ENCODE results near the gene ABHD14A. TPM values are rescaled to one million over a fixed set of nuclear protein-coding genes. Genes with fewer than 3 reads are reported as not detected.

ABHD14A gene
- total RNA-seq, 1 donor from 2014 or later = 11.8 TPM

GRCh38 chr3:51938780-51939425, 36.0 kb upstream of the ABHD14A start:
- Histone ChIP-seq H3K9me3 (ENCODE audit: insufficient read depth, low read depth, low read length) (no peaks in the 10 kb centered on the region), H3K79me2 (ENCODE audit: insufficient read depth, low read length) (peaks cover 38% of the 10 kb centered on the region), H3K4me2 (ENCODE audit: low read length) (no peak overlapping the region), H3K36me3 (ENCODE audit: insufficient read depth, low read length) (peaks cover 6% of the 10 kb centered on the region), H3K4me1 (ENCODE audit: insufficient read depth, low read length) (peaks cover 24% of the 10 kb centered on the region), H2AFZ (ENCODE audit: low read depth, low read length) (no peak overlapping the region), H3K27ac (ENCODE audit: low read depth, low read length) (no peak overlapping the region), H3K9ac (ENCODE audit: low read length) (no peak overlapping the region), H3K27me3 (ENCODE audit: insufficient read depth, low read length) (no peaks in the 10 kb centered on the region), H3K4me3 (ENCODE audit: insufficient read depth, low read depth, low read length) (no peak overlapping the region), H4K20me1 (ENCODE audit: insufficient read depth, low read length) (peaks cover 42% of the 10 kb centered on the region)
- DNase-seq (ENCODE audit: low read depth) (no peak), FAIRE-seq (no peak)
- TF ChIP-seq, protein P1, sequence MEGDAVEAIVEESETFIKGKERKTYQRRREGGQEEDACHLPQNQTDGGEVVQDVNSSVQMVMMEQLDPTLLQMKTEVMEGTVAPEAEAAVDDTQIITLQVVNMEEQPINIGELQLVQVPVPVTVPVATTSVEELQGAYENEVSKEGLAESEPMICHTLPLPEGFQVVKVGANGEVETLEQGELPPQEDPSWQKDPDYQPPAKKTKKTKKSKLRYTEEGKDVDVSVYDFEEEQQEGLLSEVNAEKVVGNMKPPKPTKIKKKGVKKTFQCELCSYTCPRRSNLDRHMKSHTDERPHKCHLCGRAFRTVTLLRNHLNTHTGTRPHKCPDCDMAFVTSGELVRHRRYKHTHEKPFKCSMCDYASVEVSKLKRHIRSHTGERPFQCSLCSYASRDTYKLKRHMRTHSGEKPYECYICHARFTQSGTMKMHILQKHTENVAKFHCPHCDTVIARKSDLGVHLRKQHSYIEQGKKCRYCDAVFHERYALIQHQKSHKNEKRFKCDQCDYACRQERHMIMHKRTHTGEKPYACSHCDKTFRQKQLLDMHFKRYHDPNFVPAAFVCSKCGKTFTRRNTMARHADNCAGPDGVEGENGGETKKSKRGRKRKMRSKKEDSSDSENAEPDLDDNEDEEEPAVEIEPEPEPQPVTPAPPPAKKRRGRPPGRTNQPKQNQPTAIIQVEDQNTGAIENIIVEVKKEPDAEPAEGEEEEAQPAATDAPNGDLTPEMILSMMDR (IDR thresholded peaks at IDR 0.05; ENCODE audit: insufficient read depth, low read depth, low read length) = no peak
- TF ChIP-seq EZH2 (IDR thresholded peaks at IDR 0.05; ENCODE audit: insufficient read depth, low read length) = no peak
- Mint-ChIP-seq H3K36me3 (ENCODE audit: low read depth, unreplicated experiment) (peaks cover 14% of the 10 kb centered on the region), H3K4me1 (ENCODE audit: low read depth, unreplicated experiment) (peaks cover 6% of the 10 kb centered on the region), H3K4me3 (ENCODE audit: unreplicated experiment) (no peak overlapping the region), H3K9me3 (ENCODE audit: unreplicated experiment) (no peaks in the 10 kb centered on the region), H3K27ac (ENCODE audit: unreplicated experiment) (no peak overlapping the region), H3K27me3 (ENCODE audit: low read depth, unreplicated experiment) (peaks cover 2% of the 10 kb centered on the region)

DNA sequence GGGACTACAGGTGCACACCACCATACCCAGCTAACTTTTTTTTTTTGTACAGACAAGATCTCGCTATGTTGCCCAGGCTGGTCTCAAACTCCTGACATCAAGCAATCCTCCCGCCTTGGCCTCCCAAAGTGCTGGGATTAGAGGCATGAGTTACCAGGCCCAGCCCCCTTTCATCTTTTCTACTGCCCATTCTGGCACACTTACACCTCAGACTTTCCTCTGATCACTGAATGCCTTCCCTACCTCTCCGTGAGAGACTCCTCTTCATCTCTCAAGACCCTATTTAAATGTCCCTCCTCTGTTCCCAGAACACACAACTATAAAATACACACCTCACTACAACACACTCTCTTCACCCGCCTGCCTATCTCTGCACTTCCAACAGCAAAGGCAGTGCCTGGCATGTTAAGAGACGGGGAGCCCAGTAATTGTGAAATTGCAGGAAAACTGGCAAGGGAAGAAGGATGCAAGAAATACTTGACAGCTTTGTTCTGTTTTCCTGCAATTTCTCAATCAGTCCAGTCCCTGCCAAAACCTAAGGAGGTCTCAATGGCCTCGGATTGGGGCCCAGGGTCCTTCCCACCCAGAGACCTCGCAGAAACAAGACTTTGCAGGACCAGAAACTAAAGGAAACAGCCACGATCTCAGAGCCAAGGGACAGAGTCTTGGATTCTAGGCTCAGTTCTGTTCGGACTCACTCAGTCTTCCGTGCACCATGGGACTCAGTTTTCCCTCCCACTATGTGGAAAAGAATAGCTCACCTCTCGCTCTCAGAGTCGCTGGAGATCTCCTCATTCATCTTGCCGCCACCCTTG, 34.0 kb upstream of the ABHD14A start:
- Histone ChIP-seq H3K79me2 (ENCODE audit: insufficient read depth, low read length) (peaks cover 38% of the 10 kb centered on the region), H3K27me3 (ENCODE audit: insufficient read depth, low read length) (no peaks in the 10 kb centered on the region), H4K20me1 (ENCODE audit: insufficient read depth, low read length) (peaks cover 42% of the 10 kb centered on the region), H3K27ac (ENCODE audit: low read depth, low read length) (peak overlapping the region; percentile 20), H3K36me3 (ENCODE audit: insufficient read depth, low read length) (peaks cover 2% of the 10 kb centered on the region), H3K4me3 (ENCODE audit: insufficient read depth, low read depth, low read length) (peak overlapping the region; percentile 78), H2AFZ (ENCODE audit: low read depth, low read length) (peak overlapping the region; percentile 67), H3K4me1 (ENCODE audit: insufficient read depth, low read length) (peaks cover 24% of the 10 kb centered on the region), H3K9me3 (ENCODE audit: insufficient read depth, low read depth, low read length) (no peaks in the 10 kb centered on the region), H3K9ac (ENCODE audit: low read length) (peak overlapping the region; percentile 87), H3K4me2 (ENCODE audit: low read length) (peak overlapping the region; percentile 96)
- Mint-ChIP-seq H3K27me3 (ENCODE audit: low read depth, unreplicated experiment) (peaks cover 9% of the 10 kb centered on the region), H3K4me1 (ENCODE audit: low read depth, unreplicated experiment) (peaks cover 6% of the 10 kb centered on the region), H3K9me3 (ENCODE audit: unreplicated experiment) (peaks cover 1% of the 10 kb centered on the region), H3K27ac (ENCODE audit: unreplicated experiment) (peak overlapping the region; percentile 4), H3K36me3 (ENCODE audit: low read depth, unreplicated experiment) (peaks cover 11% of the 10 kb centered on the region), H3K4me3 (ENCODE audit: unreplicated experiment) (peak overlapping the region; percentile 89)
- FAIRE-seq = no peak
- no peak for DNase-seq (ENCODE audit: low read depth)
- TF ChIP-seq, protein P1 (IDR thresholded peaks at IDR 0.05; ENCODE audit: insufficient read depth, low read depth, low read length) = no peak
- no peak for TF ChIP-seq EZH2 (IDR thresholded peaks at IDR 0.05; ENCODE audit: insufficient read depth, low read length)

Measured in astrocyte (in vitro differentiated cells and primary cell).